Keratinocyte (primary cell): ENCODE measurements around the gene GFAP. TPM values are rescaled to one million over a fixed set of nuclear protein-coding genes. Genes with fewer than 3 reads are reported as not detected.

ENCODE experiments used
- DNase-seq: peaks from one replicate; pipeline ENCODE4 v3.0.0-alpha.2; 2011; ENCODE audit warnings: low read depth, missing footprints, low spot score
- FAIRE-seq: peaks from 2 replicates; lab custom pipeline; 2011; peaks lifted over from hg19 to GRCh38; lab: Jason Lieb, UNC
- H2AFZ ChIP-seq: 2 replicates; pipeline ENCODE4 v1.6.0; 2012; ENCODE audit warnings: low read length, control low read depth, inconsistent platforms; ENCODE audit not compliant: control insufficient read depth
- H3K27ac ChIP-seq: 2 replicates; pipeline ENCODE4 v1.5.1; 2011; ENCODE audit warnings: low read length; ENCODE audit not compliant: control insufficient read depth, insufficient read depth
- H3K27me3 ChIP-seq: 3 replicates; pipeline ENCODE4 v1.6.0; 2011; ENCODE audit warnings: low read length; ENCODE audit not compliant: control insufficient read depth, insufficient read depth; ENCODE audit errors: extremely low read depth
- H3K36me3 ChIP-seq, 2 experiments: 2 replicates in 1 of 2; 3 replicates in 1 of 2; pipeline ENCODE4 v1.5.1; 2011; ENCODE audit warnings: low read length in 2 of 2, mild to moderate bottlenecking in 1 of 2; ENCODE audit not compliant: control insufficient read depth in 2 of 2, insufficient read depth in 2 of 2; ENCODE audit errors: extremely low read depth in 1 of 2
- H3K4me1 ChIP-seq: 3 replicates; pipeline ENCODE4 v1.5.1; 2011; ENCODE audit warnings: low read length; ENCODE audit not compliant: control insufficient read depth, insufficient read depth; ENCODE audit errors: extremely low read depth
- H3K4me2 ChIP-seq: 3 replicates; pipeline ENCODE4 v1.6.0; 2011; ENCODE audit warnings: low read depth, low read length; ENCODE audit not compliant: control insufficient read depth, insufficient read depth; ENCODE audit errors: extremely low read depth
- H3K4me3 ChIP-seq, 3 experiments: fragments of 200-600 bp in 1 of 3; sonication (generic) in 1 of 3; 2 replicates in 2 of 3; 3 replicates in 1 of 3; pipeline ENCODE4 v1.5.1; 2011 to 2016; ENCODE audit warnings: low read length in 3 of 3, mild to moderate bottlenecking in 3 of 3, control low read depth in 2 of 3, inconsistent platforms in 1 of 3, low read depth in 1 of 3, mixed read lengths in 1 of 3, mixed run types in 1 of 3, moderate library complexity in 1 of 3; ENCODE audit not compliant: control insufficient read depth in 2 of 3, insufficient read depth in 2 of 3; ENCODE audit errors: extremely low read depth in 1 of 3
- H3K79me2 ChIP-seq: 2 replicates; pipeline ENCODE4 v1.6.0; 2012; ENCODE audit warnings: low read length; ENCODE audit not compliant: control insufficient read depth, insufficient read depth
- H3K9ac ChIP-seq: 3 replicates; pipeline ENCODE4 v1.6.0; 2011; ENCODE audit warnings: low read length; ENCODE audit not compliant: control insufficient read depth, insufficient read depth; ENCODE audit errors: extremely low read depth
- H3K9me1 ChIP-seq: 3 replicates; pipeline ENCODE4 v1.6.0; 2011; ENCODE audit warnings: low read length; ENCODE audit not compliant: control insufficient read depth, insufficient read depth; ENCODE audit errors: extremely low read depth
- H3K9me3 ChIP-seq: 2 replicates; pipeline ENCODE4 v1.5.1; 2012; ENCODE audit warnings: low read depth, low read length; ENCODE audit not compliant: control insufficient read depth
- H4K20me1 ChIP-seq: 3 replicates; pipeline ENCODE4 v1.6.0; 2011; ENCODE audit warnings: low read length; ENCODE audit not compliant: control insufficient read depth, insufficient read depth; ENCODE audit errors: extremely low read depth
- CTCF ChIP-seq, 3 experiments: IDR thresholded peaks in 1 of 3; conservative IDR thresholded peaks in 1 of 3; optimal IDR thresholded peaks in 1 of 3; 2 replicates in 2 of 3; 3 replicates in 1 of 3; pipeline versions ENCODE3 to v1.5.1; 2011; ENCODE audit warnings: low read length in 3 of 3, mild to moderate bottlenecking in 3 of 3, moderate library complexity in 2 of 3, control low read depth in 1 of 3, inconsistent platforms in 1 of 3; ENCODE audit not compliant: insufficient read depth in 2 of 3; ENCODE audit errors: extremely low read depth in 1 of 3
- EZH2 ChIP-seq: IDR thresholded peaks from one replicate; pipeline ENCODE4 v1.6.1; 2012; ENCODE audit warnings: inconsistent platforms, mild to moderate bottlenecking, low read length, moderate library complexity
- dilution Hi-C: fragments of 300-500 bp; cut with MboI; formaldehyde crosslinking; loops from one replicate; pipeline ENCODE4 v1.7.0; 2020; ENCODE audit warnings: low sequenced_read_pairs; ENCODE audit not compliant: extremely low pct_ligation_motif_present
- polyA plus RNA-seq, 5 experiments: library from polyadenylated mRNA; depleted of rRNA in 3 of 5; stranded (reverse) in 3 of 5; stranded (forward) in 1 of 5; unstranded in 1 of 5; fragments of >200 nt; gene quantifications; 1 replicate in 1 of 5; 2 replicates in 3 of 5; 3 replicates in 1 of 5; pipeline versions ENCODE4 v1.2.1 to v1.2.3, GENCODE V29; 2011 to 2012; ENCODE audit warnings: missing spikeins in 2 of 5, low read depth in 1 of 5, low replicate concordance in 1 of 5

The GFAP gene
- polyA plus RNA-seq, 1 donor (not counting 4 experiments of a cell fraction or from before 2014, with no cell fraction given) = 0.14 TPM

- Histone ChIP-seq H2AFZ (no peak overlapping the region), H3K9me3 (no peaks in the 10 kb centered on the region), H3K36me3 (peaks cover 28 to 35% of the 10 kb centered on the region in 2 experiments), H3K79me2 (no peaks in the 10 kb centered on the region), H3K9ac (no peak overlapping the region), H4K20me1 (no peaks in the 10 kb centered on the region), H3K4me3 (no peak overlapping the region), H3K27ac (no peak overlapping the region), H3K27me3 (no peaks in the 10 kb centered on the region), H3K4me2 (no peak overlapping the region), H3K9me1 (no peaks in the 10 kb centered on the region), H3K4me1 (no peaks in the 10 kb centered on the region)
- TF ChIP-seq EZH2 (no peak), CTCF (optimal IDR thresholded peaks at IDR 0.05 in 1 of 3, IDR thresholded peaks at IDR 0.05 in 1 of 3, conservative IDR thresholded peaks at IDR 0.05 in 1 of 3; ENCODE audit: extremely low read depth in 1 of 3, insufficient read depth in 2 of 3, low read length in 3 of 3) (no peak)
- FAIRE-seq = no peak
- DNase-seq = no peak
- dilution Hi-C loops = no loop called here
Measured at GRCh38 chr17:44875761-44876160, 39.5 kb downstream of the GFAP start.

GRCh38 chr17:44872131-44872768 is 43.0 kb downstream of the GFAP start:
- Histone ChIP-seq H3K4me2 (no peak overlapping the region), H3K9me1 (no peaks in the 10 kb centered on the region), H3K27ac (no peak overlapping the region), H3K4me1 (no peaks in the 10 kb centered on the region), H3K27me3 (no peaks in the 10 kb centered on the region), H3K79me2 (no peaks in the 10 kb centered on the region), H4K20me1 (no peaks in the 10 kb centered on the region), H2AFZ (no peak overlapping the region), H3K9ac (no peak overlapping the region), H3K36me3 (peaks cover 32 to 54% of the 10 kb centered on the region in 2 experiments), H3K4me3 (no peak overlapping the region), H3K9me3 (no peaks in the 10 kb centered on the region)
- TF ChIP-seq EZH2 = no peak
- no peak for TF ChIP-seq CTCF (optimal IDR thresholded peaks at IDR 0.05 in 1 of 3, IDR thresholded peaks at IDR 0.05 in 1 of 3, conservative IDR thresholded peaks at IDR 0.05 in 1 of 3; ENCODE audit: extremely low read depth in 1 of 3, insufficient read depth in 2 of 3, low read length in 3 of 3)
- dilution Hi-C loops = no loop called here
- FAIRE-seq = no peak
- no peak for DNase-seq
